Left lung (tissue), 10 donors: ENCODE data around the gene ADIPOR2. TPM values are rescaled to one million over a fixed set of nuclear protein-coding genes. Genes with fewer than 3 reads are reported as not detected.
"Not testable (repeated sequence)": the region's sequence is repeated elsewhere in the genome, so short reads cannot be mapped to it uniquely, and the experiment has no call there.

ENCODE experiments used
- ATAC-seq: fragments of 200-7000 bp; cut with Tn5 transposase; one replicate; pipeline ENCODE4 v1.9.1; 2020; ENCODE audit warnings: moderate library complexity
- DNase-seq, 4 donors: peaks; one replicate each; pipeline ENCODE4 v3.0.0-alpha.2; 2013 to 2020
- H3K27ac ChIP-seq, 2 donors: fragments of 200-600 bp; sonication (generic) in 1 of 2; one replicate each; pipeline versions ENCODE4 v1.5.0 to v1.8.0; 2020 to 2021
- H3K27me3 ChIP-seq, 2 donors: fragments of 200-600 bp; sonication (generic) in 1 of 2; one replicate each; pipeline versions ENCODE4 v1.5.0 to v1.8.0; 2020 to 2021
- H3K36me3 ChIP-seq, 2 donors: fragments of 200-600 bp; sonication (generic) in 1 of 2; one replicate each; pipeline versions ENCODE4 v1.5.0 to v1.8.0; 2020 to 2021
- H3K4me1 ChIP-seq, 2 donors: fragments of 200-600 bp; one replicate each; pipeline ENCODE4 v1.8.0; 2021
- H3K4me3 ChIP-seq, 2 donors: fragments of 200-600 bp; sonication (generic) in 1 of 2; one replicate each; pipeline versions ENCODE4 v1.5.0 to v1.8.0; 2020 to 2021; ENCODE audit warnings: mild to moderate bottlenecking in 1 of 2
- H3K9me3 ChIP-seq, 2 donors: fragments of 200-600 bp; sonication (generic) in 1 of 2; one replicate each; pipeline versions ENCODE4 v1.5.0 to v1.8.0; 2020 to 2021
- CTCF ChIP-seq, 2 donors: fragments of 200-600 bp; sonication (generic) in 1 of 2; IDR thresholded peaks; one replicate each; pipeline versions ENCODE4 v1.5.0 to v1.8.0; 2021; ENCODE audit warnings: antibody characterized with exemption in 2 of 2
- intact Hi-C, 2 donors: fragments of 100-400 bp; cut with DNase I; formaldehyde crosslinking; loops; one replicate each; pipeline versions ENCODE4 v1.11.2 to v1.14.2; 2022
- polyA plus RNA-seq, 6 donors: library from polyadenylated mRNA; unstranded; fragments of 120-200 nt; gene quantifications; one replicate each; pipeline ENCODE4 v1.2.1, GENCODE V29; 2013; ENCODE audit not compliant: insufficient read length in 6 of 6
- total RNA-seq, 2 donors: library from RNA; stranded (reverse); fragmentation: NEBNext Ultra II Directional; extraction: Animal tissue kit (Norgen Biotek cat#: 25700); gene quantifications; one replicate each; pipeline ENCODE4 v1.2.1, GENCODE V29; 2021
- donor health status: DM: no; HTN: yes; CAD: no.
- donor health status: DM: no; HTN: no; CAD: no.

Gene ADIPOR2
- total and polyA plus RNA-seq, 8 donors: 37.0 to 66.8 (median 41.7) TPM

- DNase-seq (no peak), ATAC-seq (no peak)
- no peaks in the 10 kb centered on the region for H3K9me3 ChIP-seq
- intact Hi-C loops: no loop called here
- H3K4me1 ChIP-seq: peaks cover 0 to 4% of the 10 kb centered on the region in 2 donors
- H3K36me3 ChIP-seq: no peaks in the 10 kb centered on the region
- no peak overlapping the region for H3K27ac ChIP-seq
- no peaks in the 10 kb centered on the region for H3K27me3 ChIP-seq
- no peak for TF ChIP-seq CTCF (IDR thresholded peaks at IDR 0.05)
- H3K4me3 ChIP-seq: no peak overlapping the region
Measured at GRCh38 chr12:1732914-1733313, 42.0 kb downstream of the ADIPOR2 start.

- not testable (repeated sequence) for DNase-seq
Measured at GRCh38 chr12:1733712-1734111, 42.8 kb downstream of the ADIPOR2 start.

GRCh38 chr12:1737652-1738286 lies 46.9 kb downstream of the ADIPOR2 start:
- H3K4me1 ChIP-seq: peaks cover 3 to 45% of the 10 kb centered on the region in 2 donors
- H3K36me3 ChIP-seq: no peaks in the 10 kb centered on the region
- ATAC-seq: no peak
- no peaks in the 10 kb centered on the region for H3K27me3 ChIP-seq
- H3K4me3 ChIP-seq: no peak overlapping the region
- no peak for DNase-seq
- H3K27ac ChIP-seq: no peak overlapping the region
- TF ChIP-seq CTCF (IDR thresholded peaks at IDR 0.05): no peak
- no peaks in the 10 kb centered on the region for H3K9me3 ChIP-seq
- intact Hi-C loops: no loop called here

More at GRCh38 chr12:1733712-1734111, 42.8 kb downstream of the ADIPOR2 start:
- H3K27me3 ChIP-seq, ATAC-seq, H3K9me3 ChIP-seq, intact Hi-C loops, H3K4me3 ChIP-seq, H3K36me3 ChIP-seq, H3K27ac ChIP-seq: not testable (repeated sequence)
- peaks cover 0 to 12% of the 10 kb centered on the region in 2 donors for H3K4me1 ChIP-seq

GRCh38 chr12:1738446-1738845 lies 47.6 kb downstream of the ADIPOR2 start:
- DNase-seq (no peak), ATAC-seq (no peak)
- Histone ChIP-seq H3K4me1 (peaks cover 3 to 46% of the 10 kb centered on the region in 2 donors), H3K4me3 (no peak overlapping the region), H3K9me3 (no peaks in the 10 kb centered on the region), H3K27ac (no peak overlapping the region), H3K27me3 (no peaks in the 10 kb centered on the region), H3K36me3 (no peaks in the 10 kb centered on the region)
- intact Hi-C loops: no loop called here
- TF ChIP-seq CTCF (IDR thresholded peaks at IDR 0.05): no peak

GRCh38 chr12:1739368-1739767 lies 48.5 kb downstream of the ADIPOR2 start:
- TF ChIP-seq CTCF (IDR thresholded peaks at IDR 0.05): no peak
- DNase-seq: no peak
- no peaks in the 10 kb centered on the region for H3K9me3 ChIP-seq
- no peak overlapping the region for H3K27ac ChIP-seq
- no peaks in the 10 kb centered on the region for H3K27me3 ChIP-seq
- no peak overlapping the region for H3K4me3 ChIP-seq
- intact Hi-C loops: no loop called here
- no peak for ATAC-seq
- H3K36me3 ChIP-seq: no peaks in the 10 kb centered on the region
- H3K4me1 ChIP-seq: peaks cover 3 to 46% of the 10 kb centered on the region in 2 donors
